ENCODE data around the gene MMRN2. TPM values are rescaled to one million over a fixed set of nuclear protein-coding genes. Genes with fewer than 3 reads are reported as not detected.

Gene MMRN2
- total RNA-seq, 1 experiment from 2014 or later: 2.4 TPM

GRCh38 chr10:86960003-86960862 is 2.8 kb upstream of the MMRN2 start:
- CTCF ChIA-PET: interaction anchor here (0.5 to 13.7 kb wide), 20 partner anchors 8 to 560 kb away, joined by 3 to 462 read pairs (median 3); partner anchors contain the start of gene ADIRF
- ATAC-seq (peak; percentile 70), DNase-seq (ENCODE audit: low spot score) (peak; percentile 69)
- H3K27ac Mint-ChIP-seq: 0 out of 2 replicates have a peak overlapping the region, but pooled peaks have one; percentile 1
- H3K27me3 Mint-ChIP-seq (ENCODE audit: low read depth): no peaks in the 10 kb centered on the region
- TF ChIP-seq FOXJ3 (CRISPR knock-in tag; IDR thresholded peaks at IDR 0.05; ENCODE audit: borderline replicate concordance) (no peak), MAX (CRISPR knock-in tag; IDR thresholded peaks at IDR 0.05) (peak; percentile 42; the same call in 1 of the 2 replicates), SP1 (CRISPR knock-in tag; conservative IDR thresholded peaks at IDR 0.05) (peak; percentile 86), CTCF (IDR thresholded peaks at IDR 0.05) (peak; percentile 99), FOXK1 (CRISPR knock-in tag; IDR thresholded peaks at IDR 0.05) (0 out of 2 replicates have a peak, but pooled peaks have one; percentile 1)
- TF ChIP-seq, protein P1, sequence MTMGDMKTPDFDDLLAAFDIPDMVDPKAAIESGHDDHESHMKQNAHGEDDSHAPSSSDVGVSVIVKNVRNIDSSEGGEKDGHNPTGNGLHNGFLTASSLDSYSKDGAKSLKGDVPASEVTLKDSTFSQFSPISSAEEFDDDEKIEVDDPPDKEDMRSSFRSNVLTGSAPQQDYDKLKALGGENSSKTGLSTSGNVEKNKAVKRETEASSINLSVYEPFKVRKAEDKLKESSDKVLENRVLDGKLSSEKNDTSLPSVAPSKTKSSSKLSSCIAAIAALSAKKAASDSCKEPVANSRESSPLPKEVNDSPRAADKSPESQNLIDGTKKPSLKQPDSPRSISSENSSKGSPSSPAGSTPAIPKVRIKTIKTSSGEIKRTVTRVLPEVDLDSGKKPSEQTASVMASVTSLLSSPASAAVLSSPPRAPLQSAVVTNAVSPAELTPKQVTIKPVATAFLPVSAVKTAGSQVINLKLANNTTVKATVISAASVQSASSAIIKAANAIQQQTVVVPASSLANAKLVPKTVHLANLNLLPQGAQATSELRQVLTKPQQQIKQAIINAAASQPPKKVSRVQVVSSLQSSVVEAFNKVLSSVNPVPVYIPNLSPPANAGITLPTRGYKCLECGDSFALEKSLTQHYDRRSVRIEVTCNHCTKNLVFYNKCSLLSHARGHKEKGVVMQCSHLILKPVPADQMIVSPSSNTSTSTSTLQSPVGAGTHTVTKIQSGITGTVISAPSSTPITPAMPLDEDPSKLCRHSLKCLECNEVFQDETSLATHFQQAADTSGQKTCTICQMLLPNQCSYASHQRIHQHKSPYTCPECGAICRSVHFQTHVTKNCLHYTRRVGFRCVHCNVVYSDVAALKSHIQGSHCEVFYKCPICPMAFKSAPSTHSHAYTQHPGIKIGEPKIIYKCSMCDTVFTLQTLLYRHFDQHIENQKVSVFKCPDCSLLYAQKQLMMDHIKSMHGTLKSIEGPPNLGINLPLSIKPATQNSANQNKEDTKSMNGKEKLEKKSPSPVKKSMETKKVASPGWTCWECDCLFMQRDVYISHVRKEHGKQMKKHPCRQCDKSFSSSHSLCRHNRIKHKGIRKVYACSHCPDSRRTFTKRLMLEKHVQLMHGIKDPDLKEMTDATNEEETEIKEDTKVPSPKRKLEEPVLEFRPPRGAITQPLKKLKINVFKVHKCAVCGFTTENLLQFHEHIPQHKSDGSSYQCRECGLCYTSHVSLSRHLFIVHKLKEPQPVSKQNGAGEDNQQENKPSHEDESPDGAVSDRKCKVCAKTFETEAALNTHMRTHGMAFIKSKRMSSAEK (CRISPR knock-in tag; IDR thresholded peaks at IDR 0.05; ENCODE audit: borderline replicate concordance): no peak
- TF ChIP-seq, protein P2, sequence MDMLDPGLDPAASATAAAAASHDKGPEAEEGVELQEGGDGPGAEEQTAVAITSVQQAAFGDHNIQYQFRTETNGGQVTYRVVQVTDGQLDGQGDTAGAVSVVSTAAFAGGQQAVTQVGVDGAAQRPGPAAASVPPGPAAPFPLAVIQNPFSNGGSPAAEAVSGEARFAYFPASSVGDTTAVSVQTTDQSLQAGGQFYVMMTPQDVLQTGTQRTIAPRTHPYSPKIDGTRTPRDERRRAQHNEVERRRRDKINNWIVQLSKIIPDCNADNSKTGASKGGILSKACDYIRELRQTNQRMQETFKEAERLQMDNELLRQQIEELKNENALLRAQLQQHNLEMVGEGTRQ (CRISPR knock-in tag; IDR thresholded peaks at IDR 0.05): peak; percentile 11; the same call in 1 of the 2 replicates
- POLR2A ChIA-PET: interaction anchor here (0.5 to 1.5 kb wide), 3 partner anchors 10 to 41 kb away, joined by 3 to 5 read pairs (median 5); no protein-coding TSS in a partner anchor
- no peak overlapping the region for H3K4me3 Mint-ChIP-seq
- H3K4me1 Mint-ChIP-seq: peaks cover 41% of the 10 kb centered on the region
- H3K36me3 Mint-ChIP-seq: no peaks in the 10 kb centered on the region
- H3K9me3 Mint-ChIP-seq: no peaks in the 10 kb centered on the region

GRCh38 chr10:86959737-86960002 is 2.3 kb upstream of the MMRN2 start:
- H3K36me3 Mint-ChIP-seq: no peaks in the 10 kb centered on the region

More at GRCh38 chr10:86959737-86960002, 2.3 kb upstream of the MMRN2 start:
- POLR2A ChIA-PET: no interaction called here
- Mint-ChIP-seq H3K27ac (no peak overlapping the region), H3K9me3 (no peaks in the 10 kb centered on the region), H3K27me3 (ENCODE audit: low read depth) (no peaks in the 10 kb centered on the region), H3K4me3 (no peak overlapping the region), H3K4me1 (peaks cover 46% of the 10 kb centered on the region)
- TF ChIP-seq HMGA2 (CRISPR knock-in tag; IDR thresholded peaks at IDR 0.05) (no peak), ZNF425 (CRISPR knock-in tag; conservative IDR thresholded peaks at IDR 0.05) (no peak), HMGXB4 (CRISPR knock-in tag; IDR thresholded peaks at IDR 0.05) (no peak)
- TF ChIP-seq, protein P3, sequence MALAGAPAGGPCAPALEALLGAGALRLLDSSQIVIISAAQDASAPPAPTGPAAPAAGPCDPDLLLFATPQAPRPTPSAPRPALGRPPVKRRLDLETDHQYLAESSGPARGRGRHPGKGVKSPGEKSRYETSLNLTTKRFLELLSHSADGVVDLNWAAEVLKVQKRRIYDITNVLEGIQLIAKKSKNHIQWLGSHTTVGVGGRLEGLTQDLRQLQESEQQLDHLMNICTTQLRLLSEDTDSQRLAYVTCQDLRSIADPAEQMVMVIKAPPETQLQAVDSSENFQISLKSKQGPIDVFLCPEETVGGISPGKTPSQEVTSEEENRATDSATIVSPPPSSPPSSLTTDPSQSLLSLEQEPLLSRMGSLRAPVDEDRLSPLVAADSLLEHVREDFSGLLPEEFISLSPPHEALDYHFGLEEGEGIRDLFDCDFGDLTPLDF (CRISPR knock-in tag; IDR thresholded peaks at IDR 0.05): no peak
- DNase-seq (ENCODE audit: low spot score) (no peak), ATAC-seq (no peak)
- CTCF ChIA-PET: interaction anchor here (0.6 to 13.7 kb wide), 4 partner anchors 9 to 275 kb away, joined by 3 to 462 read pairs (median 19); partner anchors contain the start of gene ADIRF
